GM10266 (cell line): ENCODE data around the gene LRP5.
"Not testable (repeated sequence)": the region's sequence is repeated elsewhere in the genome, so short reads cannot be mapped to it uniquely, and the experiment has no call there.

Experiments used
- DNase-seq: peaks from one replicate; pipeline ENCODE4 v3.0.0; 2012; ENCODE audit errors: extremely low spot score
- TF ChIP-seq, protein P1 (sequence below): IDR thresholded peaks from 2 replicates; pipeline ENCODE4 v1.5.1; 2012; ENCODE audit warnings: mild to moderate bottlenecking, low read depth; ENCODE audit not compliant: control insufficient read depth, insufficient read depth; ENCODE audit errors: missing control alignments

The LRP5 gene

DNA sequence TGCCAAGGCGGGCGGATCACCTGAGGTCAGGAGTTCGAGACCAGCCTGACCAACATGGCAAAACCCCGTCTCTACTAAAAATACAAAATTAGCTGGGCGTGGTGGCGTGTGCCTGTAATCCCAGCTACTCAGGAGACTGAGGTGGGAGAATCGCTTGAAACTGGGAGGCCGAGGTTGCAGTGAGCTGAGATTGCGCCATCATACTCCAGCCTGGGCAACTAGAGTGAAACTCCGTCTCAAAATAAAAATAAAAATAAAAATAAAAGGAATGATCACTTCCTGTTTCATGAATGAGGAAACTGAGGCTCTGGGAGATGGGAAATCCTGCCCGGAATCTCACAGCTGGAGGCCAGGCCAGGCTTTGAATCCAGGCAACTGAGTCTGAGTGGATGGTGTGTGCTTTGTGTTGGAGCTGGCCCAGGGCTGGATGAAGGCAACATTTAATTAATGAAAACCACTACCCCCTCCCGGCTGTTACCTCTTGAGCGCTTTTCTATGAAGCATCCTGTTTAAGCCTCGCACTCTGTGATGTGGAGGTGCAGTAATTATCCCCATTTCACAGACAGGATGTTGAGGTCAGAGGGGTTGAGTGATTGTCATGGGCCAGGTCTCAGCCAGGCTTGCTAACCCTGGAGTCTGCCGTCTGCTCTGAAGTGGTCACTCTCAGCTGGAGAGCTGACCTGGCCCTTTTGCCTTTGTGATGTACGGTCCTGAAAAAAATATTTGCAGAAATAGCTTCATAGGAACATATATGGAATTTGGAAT is 27.8 kb downstream of the LRP5 start:
- no peak for DNase-seq
- TF ChIP-seq, protein P1, sequence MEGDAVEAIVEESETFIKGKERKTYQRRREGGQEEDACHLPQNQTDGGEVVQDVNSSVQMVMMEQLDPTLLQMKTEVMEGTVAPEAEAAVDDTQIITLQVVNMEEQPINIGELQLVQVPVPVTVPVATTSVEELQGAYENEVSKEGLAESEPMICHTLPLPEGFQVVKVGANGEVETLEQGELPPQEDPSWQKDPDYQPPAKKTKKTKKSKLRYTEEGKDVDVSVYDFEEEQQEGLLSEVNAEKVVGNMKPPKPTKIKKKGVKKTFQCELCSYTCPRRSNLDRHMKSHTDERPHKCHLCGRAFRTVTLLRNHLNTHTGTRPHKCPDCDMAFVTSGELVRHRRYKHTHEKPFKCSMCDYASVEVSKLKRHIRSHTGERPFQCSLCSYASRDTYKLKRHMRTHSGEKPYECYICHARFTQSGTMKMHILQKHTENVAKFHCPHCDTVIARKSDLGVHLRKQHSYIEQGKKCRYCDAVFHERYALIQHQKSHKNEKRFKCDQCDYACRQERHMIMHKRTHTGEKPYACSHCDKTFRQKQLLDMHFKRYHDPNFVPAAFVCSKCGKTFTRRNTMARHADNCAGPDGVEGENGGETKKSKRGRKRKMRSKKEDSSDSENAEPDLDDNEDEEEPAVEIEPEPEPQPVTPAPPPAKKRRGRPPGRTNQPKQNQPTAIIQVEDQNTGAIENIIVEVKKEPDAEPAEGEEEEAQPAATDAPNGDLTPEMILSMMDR: no peak

GRCh38 chr11:68340784-68341556 is 28.6 kb downstream of the LRP5 start:
- DNase-seq: no peak
- TF ChIP-seq, protein P1: no peak

DNA sequence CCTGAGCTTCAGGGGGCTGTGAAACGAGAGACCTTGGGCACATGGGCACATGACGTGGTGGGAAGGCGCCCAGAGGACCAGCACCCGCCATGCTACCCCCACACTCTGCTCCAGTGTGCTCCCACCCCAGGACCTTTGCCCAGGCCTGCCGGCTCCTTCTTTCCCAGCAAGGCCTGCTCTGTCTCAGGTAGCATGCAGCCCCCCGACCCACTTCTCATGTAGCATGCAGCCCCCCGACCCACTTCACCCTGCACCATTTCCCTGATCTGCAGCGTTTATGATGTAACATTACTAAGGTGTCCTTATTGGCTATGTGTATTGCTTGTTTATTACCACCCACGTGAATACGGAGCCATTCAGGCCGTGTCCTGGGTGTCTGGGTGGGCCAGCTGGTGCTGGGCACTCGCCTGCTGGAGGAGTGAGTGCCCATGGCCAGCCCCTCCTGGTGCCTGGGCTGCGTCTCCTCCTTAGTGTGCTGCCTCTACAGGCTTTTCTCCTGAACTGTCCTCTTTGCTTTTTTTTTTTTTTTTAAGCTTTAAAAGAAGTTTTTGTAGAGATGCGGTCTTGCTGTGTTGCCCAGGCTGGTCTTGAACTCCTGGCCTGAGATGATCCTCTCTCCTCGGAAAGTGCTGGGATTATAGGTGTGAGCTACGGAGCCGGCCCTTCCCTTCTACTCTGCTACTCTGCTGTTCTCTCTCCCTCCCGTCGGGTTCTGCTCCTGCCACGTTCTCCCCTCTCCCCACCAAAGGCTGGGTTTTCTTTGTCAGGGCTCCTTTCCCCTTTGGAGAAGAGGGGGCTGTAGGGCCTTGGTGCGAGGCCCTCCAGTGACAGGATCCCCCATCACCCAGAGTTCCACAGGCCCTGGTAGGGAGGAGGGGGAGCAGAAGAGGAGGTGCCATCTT is 29.4 kb downstream of the LRP5 start:
- TF ChIP-seq, protein P1: no peak
- no peak for DNase-seq

DNA sequence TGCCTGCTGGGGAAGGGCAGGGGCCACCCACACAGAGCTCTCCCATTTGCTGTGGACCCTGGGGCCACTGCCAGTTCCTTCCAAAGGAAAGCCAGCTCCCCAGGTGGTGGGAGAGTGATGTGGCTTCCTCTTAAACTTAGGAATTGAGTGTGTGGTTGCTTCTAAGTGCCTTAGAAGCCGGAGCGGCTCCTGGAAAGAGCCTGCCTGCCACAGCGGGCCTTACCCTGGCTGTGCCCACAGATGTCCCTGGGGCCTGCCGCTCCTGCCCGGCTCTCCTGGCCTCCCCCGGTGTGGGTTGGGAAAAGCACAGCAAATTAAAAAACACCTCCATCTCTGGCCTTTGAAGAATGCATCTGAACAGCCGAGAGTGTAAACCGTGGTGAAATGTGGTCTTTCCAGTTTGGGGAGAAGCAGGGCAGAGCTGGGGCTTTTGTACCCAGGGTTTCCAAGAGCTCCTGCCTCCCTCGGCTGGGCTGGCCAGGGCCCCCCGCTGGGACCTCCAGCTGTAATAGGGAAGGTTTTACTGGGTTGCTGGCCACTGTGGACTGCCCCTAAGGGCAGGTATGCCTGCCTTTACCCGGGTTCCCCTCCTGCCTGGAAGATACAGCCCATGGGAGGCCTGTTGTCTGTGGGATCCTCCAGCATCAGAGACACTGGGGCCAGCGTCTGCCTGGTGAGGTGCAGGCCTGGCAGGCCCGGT is 30.2 kb downstream of the LRP5 start:
- no peak for DNase-seq
- TF ChIP-seq, protein P1: no peak

GRCh38 chr11:68343761-68344256 is 31.4 kb downstream of the LRP5 start:
- DNase-seq: no peak
- TF ChIP-seq, protein P1: no peak

DNA sequence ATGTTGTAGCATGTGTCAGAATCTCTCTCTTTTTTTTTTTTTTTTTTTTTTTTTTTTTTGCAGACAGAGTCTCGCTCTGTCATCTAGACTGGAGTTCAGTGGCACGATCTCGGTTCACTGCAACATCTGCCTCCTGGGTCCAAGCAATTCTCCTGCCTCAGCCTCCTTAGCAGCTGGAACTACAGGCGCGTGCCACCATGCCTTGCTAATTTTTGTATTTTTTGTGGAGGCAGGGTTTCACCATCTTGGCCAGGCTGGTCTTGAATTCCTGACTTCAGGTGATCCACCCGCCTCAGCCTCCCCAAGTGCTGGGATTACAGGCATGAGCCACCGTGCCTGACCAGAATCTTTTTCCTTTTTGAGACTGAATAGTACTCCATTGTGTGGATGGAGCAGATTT is 32.4 kb downstream of the LRP5 start:
- not testable (repeated sequence) for DNase-seq
